ENCODE data around the gene NCEH1. TPM values are rescaled to one million over a fixed set of nuclear protein-coding genes. Genes with fewer than 3 reads are reported as not detected.
"Not testable (repeated sequence)": the region's sequence is repeated elsewhere in the genome, so short reads cannot be mapped to it uniquely, and the experiment has no call there.

Gene NCEH1
- total and polyA plus RNA-seq, 10 of the 15 experiments (the other 5 are each of a cell fraction or from before 2014, with no cell fraction given) = 1.8 to 8.1 (median 4.5) TPM

GRCh38 chr3:172594900-172595663 lies 115.8 kb downstream of the NCEH1 start:
- peaks cover 29% of the 10 kb centered on the region for H3K4me1 ChIP-seq (ENCODE audit: control insufficient read depth, insufficient read depth, low read length)
- H3K4me3 ChIP-seq; H4K20me1 ChIP-seq (ENCODE audit: control insufficient read depth, insufficient read depth); ATAC-seq; H3K9me3 ChIP-seq (replicated peaks; ENCODE audit: control insufficient read depth, insufficient read depth, low read length); FAIRE-seq; DNase-seq (ENCODE audit: low read depth, low spot score); H3K27me3 ChIP-seq (replicated peaks in 1 of 2; ENCODE audit: control insufficient read depth in 2 of 2, insufficient read depth in 2 of 2, low read length in 1 of 2); H3K79me2 ChIP-seq (ENCODE audit: control insufficient read depth, insufficient read depth, low read length); H3K36me3 ChIP-seq (ENCODE audit: control insufficient read depth in 2 of 2, insufficient read depth in 2 of 2, low read length in 1 of 2); BruUV-seq (replicated peaks); H3K9ac ChIP-seq (ENCODE audit: control insufficient read depth, insufficient read depth, low read length); intact Hi-C loops (cut with micrococcal nuclease; ENCODE audit: unreplicated experiment): not testable (repeated sequence)
- ChIA-PET RAD21 (ENCODE audit: unreplicated experiment) (interaction anchor here (0.9 to 4.1 kb wide), 30 partner anchors 9 to 254 kb away, joined by 3 to 33 read pairs (median 7); partner anchors contain the start of gene TNFSF10), CTCF (interaction anchor here (0.6 to 4.6 kb wide), 54 partner anchors 8 to 461 kb away, joined by 3 to 56 read pairs (median 8); partner anchors contain the start of genes ECT2 and TNFSF10), SMC1A (ENCODE audit: uncharacterized antibody, unreplicated experiment) (interaction anchor here (0.6 to 8.1 kb wide), 49 partner anchors 8 to 837 kb away, joined by 3 to 78 read pairs (median 5); partner anchors contain the start of gene TNFSF10), POLR2A (interaction anchor here (0.5 to 2.9 kb wide), 7 partner anchors 14 to 255 kb away, joined by 3 to 11 read pairs (median 4); no protein-coding TSS in a partner anchor)
- in situ Hi-C loops (cut with MboI) = loop anchor here (5.0 kb wide), 1 partner anchor 113 kb away; no protein-coding TSS in a partner anchor
- peak overlapping the region; percentile 79 for H2AFZ ChIP-seq (ENCODE audit: control insufficient read depth, low read depth, low read length)
- 84% methylated on average over 11 of the region's 11 CpGs for WGBS (ENCODE audit: insufficient coverage, insufficient replicate concordance, low lambda C conversion rate, missing lambda C conversion rate)
- peak overlapping the region; percentile 81; the same call in 1 of the 2 replicates for H3K4me2 ChIP-seq (ENCODE audit: control insufficient read depth, insufficient read depth)
- H3K27ac ChIP-seq (ENCODE audit: control insufficient read depth, insufficient read depth) = peak overlapping the region; percentile 62

- no peaks in the 10 kb centered on the region for H3K79me2 ChIP-seq (ENCODE audit: control insufficient read depth, insufficient read depth, low read length)
- H4K20me1 ChIP-seq (ENCODE audit: control insufficient read depth, insufficient read depth) = no peaks in the 10 kb centered on the region
- FAIRE-seq (no peak), ATAC-seq (peak; percentile 23), DNase-seq (ENCODE audit: low read depth, low spot score) (no peak)
- ChIA-PET POLR2A (interaction anchor here (0.5 kb wide), 1 partner anchor 78 kb away, joined by 3 read pairs; no protein-coding TSS in a partner anchor), CTCF (interaction anchor here (1.0 to 4.6 kb wide), 9 partner anchors 9 to 132 kb away, joined by 3 to 56 read pairs (median 4); no protein-coding TSS in a partner anchor), SMC1A (ENCODE audit: uncharacterized antibody, unreplicated experiment) (interaction anchor here (0.6 to 8.1 kb wide), 11 partner anchors 12 to 260 kb away, joined by 3 to 78 read pairs (median 4); no protein-coding TSS in a partner anchor), RAD21 (ENCODE audit: unreplicated experiment) (interaction anchor here (0.6 to 4.1 kb wide), 4 partner anchors 15 to 114 kb away, joined by 3 to 33 read pairs (median 4); partner anchors contain the start of gene TNFSF10)
- TF ChIP-seq YY1 (IDR thresholded peaks at IDR 0.05; ENCODE audit: low read depth, low read length) (peak; percentile 92), CREB1 (IDR thresholded peaks at IDR 0.05; ENCODE audit: low read depth) (no peak)
- H3K4me2 ChIP-seq (ENCODE audit: control insufficient read depth, insufficient read depth) = peak overlapping the region; percentile 43
- in situ Hi-C loops (cut with MboI) = no loop called here
- H3K27me3 ChIP-seq (replicated peaks in 1 of 2; ENCODE audit: control insufficient read depth in 2 of 2, insufficient read depth in 2 of 2, low read length in 1 of 2) = no peaks in the 10 kb centered on the region
- H3K36me3 ChIP-seq (ENCODE audit: control insufficient read depth in 2 of 2, insufficient read depth in 2 of 2, low read length in 1 of 2) = no peaks in the 10 kb centered on the region
- 87% methylated on average over 11 of the region's 11 CpGs for WGBS (ENCODE audit: insufficient coverage, insufficient replicate concordance, low lambda C conversion rate, missing lambda C conversion rate)
- peak overlapping the region; percentile 70 for H3K27ac ChIP-seq (ENCODE audit: control insufficient read depth, insufficient read depth)
- peaks cover 29% of the 10 kb centered on the region for H3K4me1 ChIP-seq (ENCODE audit: control insufficient read depth, insufficient read depth, low read length)
- H2AFZ ChIP-seq (ENCODE audit: control insufficient read depth, low read depth, low read length) = peak overlapping the region; percentile 5; the same call in 1 of the 2 replicates
- intact Hi-C loops (cut with micrococcal nuclease; ENCODE audit: unreplicated experiment) = loop anchor here (1.0 to 2.0 kb wide), 3 partner anchors 11 to 80 kb away; no protein-coding TSS in a partner anchor
- H3K9ac ChIP-seq (ENCODE audit: control insufficient read depth, insufficient read depth, low read length) = 0 out of 2 replicates have a peak overlapping the region, but pooled peaks have one; percentile 13
- no peak overlapping the region for H3K4me3 ChIP-seq
- peaks cover 14% of the 10 kb centered on the region for H3K9me3 ChIP-seq (replicated peaks; ENCODE audit: control insufficient read depth, insufficient read depth, low read length)
- no TSS peak for BruUV-seq (replicated peaks)
Measured at GRCh38 chr3:172592898-172593669, 117.8 kb downstream of the NCEH1 start.
